ENCODE results near the gene SEC16B. TPM values are rescaled to one million over a fixed set of nuclear protein-coding genes. Genes with fewer than 3 reads are reported as not detected.
A peak's percentile ranks its signal among the peaks of the same experiment; 100 is the strongest.

Gene SEC16B
- total and polyA plus RNA-seq, 5 donors, result 1.4 to 3.9 (median 2.9) TPM

- Histone ChIP-seq H3K27me3 (ENCODE audit: control insufficient read depth, insufficient read depth) (no peaks in the 10 kb centered on the region), H3K27ac (ENCODE audit: low read length) (no peak overlapping the region), H3K4me1 (ENCODE audit: control insufficient read depth, insufficient read depth, low read length) (no peaks in the 10 kb centered on the region), H3K4me3 (ENCODE audit: low read length) (no peak overlapping the region), H3K9me3 (ENCODE audit: control insufficient read depth, low read length) (no peaks in the 10 kb centered on the region)
- ATAC-seq, result peak in 1 of 2 donors; percentile 11
- DNase-seq, result no peak
- intact Hi-C loops (cut with DNase I), result no loop called here
These were observed 43.7 kb downstream of the SEC16B start for GRCh38 chr1:177926201-177926600.

GRCh38 chr1:177925006-177925405 lies 44.9 kb downstream of the SEC16B start:
- ATAC-seq, result no peak
- intact Hi-C loops (cut with DNase I), result no loop called here
- Histone ChIP-seq H3K9me3 (ENCODE audit: control insufficient read depth, low read length) (no peaks in the 10 kb centered on the region), H3K27ac (ENCODE audit: low read length) (no peak overlapping the region), H3K27me3 (ENCODE audit: control insufficient read depth, insufficient read depth) (no peaks in the 10 kb centered on the region), H3K4me3 (ENCODE audit: low read length) (no peak overlapping the region), H3K4me1 (ENCODE audit: control insufficient read depth, insufficient read depth, low read length) (no peaks in the 10 kb centered on the region)
- no peak for DNase-seq
- WGBS, result 49% methylated on average over 2 of the region's 2 CpGs

- no peak for DNase-seq
- H3K9me3 ChIP-seq (ENCODE audit: control insufficient read depth, low read length), result no peaks in the 10 kb centered on the region
- H3K27me3 ChIP-seq (ENCODE audit: control insufficient read depth, insufficient read depth), result no peaks in the 10 kb centered on the region
- ATAC-seq, result no peak
- intact Hi-C loops (cut with DNase I), result no loop called here
- H3K4me3 ChIP-seq (ENCODE audit: low read length), result no peak overlapping the region
- WGBS, result 67% methylated on average over 3 of the region's 3 CpGs
- H3K4me1 ChIP-seq (ENCODE audit: control insufficient read depth, insufficient read depth, low read length), result no peaks in the 10 kb centered on the region
- no peak overlapping the region for H3K27ac ChIP-seq (ENCODE audit: low read length)
These were observed 46.4 kb downstream of the SEC16B start for GRCh38 chr1:177923441-177923840.

- DNase-seq, result no peak
- no peaks in the 10 kb centered on the region for H3K9me3 ChIP-seq (ENCODE audit: control insufficient read depth, low read length)
- ATAC-seq, result no peak
- WGBS, result 89% methylated on average over 3 of the region's 3 CpGs
- H3K4me1 ChIP-seq (ENCODE audit: control insufficient read depth, insufficient read depth, low read length), result no peaks in the 10 kb centered on the region
- no peak overlapping the region for H3K27ac ChIP-seq (ENCODE audit: low read length)
- intact Hi-C loops (cut with DNase I), result no loop called here
- no peak overlapping the region for H3K4me3 ChIP-seq (ENCODE audit: low read length)
- H3K27me3 ChIP-seq (ENCODE audit: control insufficient read depth, insufficient read depth), result no peaks in the 10 kb centered on the region
These were observed 47.6 kb downstream of the SEC16B start for GRCh38 chr1:177922209-177922608.

- Histone ChIP-seq H3K9me3 (ENCODE audit: control insufficient read depth, low read length) (no peaks in the 10 kb centered on the region), H3K4me1 (ENCODE audit: control insufficient read depth, insufficient read depth, low read length) (no peaks in the 10 kb centered on the region), H3K4me3 (ENCODE audit: low read length) (no peak overlapping the region), H3K27ac (ENCODE audit: low read length) (no peak overlapping the region), H3K27me3 (ENCODE audit: control insufficient read depth, insufficient read depth) (no peaks in the 10 kb centered on the region)
- ATAC-seq, result no peak
- WGBS, result 89% methylated on average over 4 of the region's 4 CpGs
- DNase-seq, result no peak
- intact Hi-C loops (cut with DNase I), result no loop called here
These were observed 48.3 kb downstream of the SEC16B start for GRCh38 chr1:177921590-177921989.

- ATAC-seq, result no peak
- Histone ChIP-seq H3K4me1 (ENCODE audit: control insufficient read depth, insufficient read depth, low read length) (no peaks in the 10 kb centered on the region), H3K27me3 (ENCODE audit: control insufficient read depth, insufficient read depth) (peaks cover 2% of the 10 kb centered on the region), H3K27ac (ENCODE audit: low read length) (no peak overlapping the region), H3K4me3 (ENCODE audit: low read length) (no peak overlapping the region), H3K9me3 (ENCODE audit: control insufficient read depth, low read length) (no peaks in the 10 kb centered on the region)
- intact Hi-C loops (cut with DNase I), result no loop called here
- WGBS, result 68% methylated on average over 2 of the region's 2 CpGs
- no peak for DNase-seq
These were observed 49.8 kb downstream of the SEC16B start for GRCh38 chr1:177920091-177920490.

GRCh38 chr1:177915641-177916040 lies 54.2 kb downstream of the SEC16B start:
- intact Hi-C loops (cut with DNase I), result no loop called here
- 90% methylated on average over 3 of the region's 3 CpGs for WGBS
- Histone ChIP-seq H3K4me3 (ENCODE audit: low read length) (no peak overlapping the region), H3K9me3 (ENCODE audit: control insufficient read depth, low read length) (no peaks in the 10 kb centered on the region), H3K27me3 (ENCODE audit: control insufficient read depth, insufficient read depth) (peaks cover 2% of the 10 kb centered on the region), H3K27ac (ENCODE audit: low read length) (no peak overlapping the region), H3K4me1 (ENCODE audit: control insufficient read depth, insufficient read depth, low read length) (no peaks in the 10 kb centered on the region)
- DNase-seq (no peak), ATAC-seq (no peak)

- ATAC-seq, result no peak
- no peaks in the 10 kb centered on the region for H3K9me3 ChIP-seq (ENCODE audit: control insufficient read depth, low read length)
- no peak overlapping the region for H3K27ac ChIP-seq (ENCODE audit: low read length)
- WGBS, result 89% methylated on average over 7 of the region's 7 CpGs
- intact Hi-C loops (cut with DNase I), result no loop called here
- H3K27me3 ChIP-seq (ENCODE audit: control insufficient read depth, insufficient read depth), result peaks cover 2% of the 10 kb centered on the region
- no peaks in the 10 kb centered on the region for H3K4me1 ChIP-seq (ENCODE audit: control insufficient read depth, insufficient read depth, low read length)
- no peak overlapping the region for H3K4me3 ChIP-seq (ENCODE audit: low read length)
- DNase-seq, result no peak
These were observed 55.3 kb downstream of the SEC16B start for GRCh38 chr1:177914603-177915002.

GRCh38 chr1:177913762-177914540 lies 55.9 kb downstream of the SEC16B start:
- 36% methylated on average over 4 of the region's 4 CpGs for WGBS
- H3K9me3 ChIP-seq (ENCODE audit: control insufficient read depth, low read length), result no peaks in the 10 kb centered on the region
- no peak overlapping the region for H3K4me3 ChIP-seq (ENCODE audit: low read length)
- no peaks in the 10 kb centered on the region for H3K4me1 ChIP-seq (ENCODE audit: control insufficient read depth, insufficient read depth, low read length)
- no peak overlapping the region for H3K27ac ChIP-seq (ENCODE audit: low read length)
- intact Hi-C loops (cut with DNase I), result no loop called here
- peaks cover 2% of the 10 kb centered on the region for H3K27me3 ChIP-seq (ENCODE audit: control insufficient read depth, insufficient read depth)
- ATAC-seq (no peak), DNase-seq (no peak)

GRCh38 chr1:177912991-177913390 lies 56.9 kb downstream of the SEC16B start:
- intact Hi-C loops (cut with DNase I), result no loop called here
- Histone ChIP-seq H3K4me1 (ENCODE audit: control insufficient read depth, insufficient read depth, low read length) (no peaks in the 10 kb centered on the region), H3K27me3 (ENCODE audit: control insufficient read depth, insufficient read depth) (peaks cover 2% of the 10 kb centered on the region), H3K27ac (ENCODE audit: low read length) (no peak overlapping the region), H3K4me3 (ENCODE audit: low read length) (no peak overlapping the region), H3K9me3 (ENCODE audit: control insufficient read depth, low read length) (no peaks in the 10 kb centered on the region)
- DNase-seq, result no peak
- ATAC-seq, result no peak
- WGBS, result 64% methylated on average over 3 of the region's 3 CpGs

- DNase-seq, result no peak
- ATAC-seq, result no peak
- Histone ChIP-seq H3K27me3 (ENCODE audit: control insufficient read depth, insufficient read depth) (no peaks in the 10 kb centered on the region), H3K9me3 (ENCODE audit: control insufficient read depth, low read length) (no peaks in the 10 kb centered on the region), H3K4me3 (ENCODE audit: low read length) (no peak overlapping the region), H3K4me1 (ENCODE audit: control insufficient read depth, insufficient read depth, low read length) (no peaks in the 10 kb centered on the region), H3K27ac (ENCODE audit: low read length) (no peak overlapping the region)
- WGBS, result 49% methylated on average over 2 of the region's 2 CpGs
- intact Hi-C loops (cut with DNase I), result no loop called here
These were observed 60.4 kb downstream of the SEC16B start for GRCh38 chr1:177909416-177909815.

GRCh38 chr1:177907000-177907399 lies 62.9 kb downstream of the SEC16B start:
- Histone ChIP-seq H3K4me1 (ENCODE audit: control insufficient read depth, insufficient read depth, low read length) (no peaks in the 10 kb centered on the region), H3K27me3 (ENCODE audit: control insufficient read depth, insufficient read depth) (no peaks in the 10 kb centered on the region), H3K4me3 (ENCODE audit: low read length) (no peak overlapping the region), H3K9me3 (ENCODE audit: control insufficient read depth, low read length) (no peaks in the 10 kb centered on the region), H3K27ac (ENCODE audit: low read length) (no peak overlapping the region)
- 77% methylated on average over 5 of the region's 5 CpGs for WGBS
- intact Hi-C loops (cut with DNase I), result no loop called here
- no peak for ATAC-seq
- DNase-seq, result no peak

Measured in right cardiac atrium (tissue), 5 donors.